ENCODE measurements around the gene MAGOHB.
"Not testable (repeated sequence)": the region's sequence is repeated elsewhere in the genome, so short reads cannot be mapped to it uniquely, and the experiment has no call there.

MAGOHB gene

GRCh38 chr12:10584415-10584814 is 29.0 kb downstream of the MAGOHB start:
- Histone ChIP-seq H3K9me3 (ENCODE audit: control insufficient read depth in 1 of 2, low read length in 2 of 2) (no peaks in the 10 kb centered on the region), H3K27me3 (ENCODE audit: control insufficient read depth in 1 of 2, insufficient read depth in 2 of 2, low read length in 2 of 2) (no peaks in the 10 kb centered on the region), H3K36me3 (ENCODE audit: control insufficient read depth in 1 of 2, insufficient read depth in 2 of 2, low read length in 2 of 2) (peaks cover 0 to 6% of the 10 kb centered on the region in 2 donors), H3K9ac (ENCODE audit: low read depth in 1 of 2, low read length in 2 of 2) (no peak overlapping the region), H3K27ac (ENCODE audit: low read depth, low read length) (no peak overlapping the region), H3K4me1 (ENCODE audit: control insufficient read depth in 1 of 2, insufficient read depth in 2 of 2, low read length in 2 of 2) (no peaks in the 10 kb centered on the region), H3K4me3 (ENCODE audit: low read depth in 1 of 2, low read length in 2 of 2) (no peak overlapping the region)

DNA sequence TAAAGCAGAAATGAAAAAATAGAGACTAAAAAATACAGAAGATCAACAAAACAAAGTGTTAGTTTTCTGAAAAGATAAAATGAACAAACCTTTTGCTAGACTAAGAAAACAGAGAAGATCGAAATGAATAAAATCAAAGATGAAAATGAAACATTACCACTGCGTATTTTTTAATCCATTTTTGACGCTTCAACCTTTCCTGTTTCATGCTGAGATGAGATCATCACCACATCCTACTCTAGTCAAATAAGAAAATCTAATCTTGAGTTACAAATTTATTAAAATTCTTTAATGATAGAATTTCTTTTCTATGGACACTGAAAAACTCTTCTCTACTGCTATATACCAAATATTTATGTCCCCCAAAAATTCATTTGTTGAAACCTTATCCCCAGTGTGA is 30.7 kb downstream of the MAGOHB start:
- Histone ChIP-seq H3K4me1 (ENCODE audit: control insufficient read depth in 1 of 2, insufficient read depth in 2 of 2, low read length in 2 of 2) (no peaks in the 10 kb centered on the region), H3K4me3 (ENCODE audit: low read depth in 1 of 2, low read length in 2 of 2) (no peak overlapping the region), H3K36me3 (ENCODE audit: control insufficient read depth in 1 of 2, insufficient read depth in 2 of 2, low read length in 2 of 2) (peaks cover 0 to 6% of the 10 kb centered on the region in 2 donors), H3K9ac (ENCODE audit: low read depth in 1 of 2, low read length in 2 of 2) (no peak overlapping the region), H3K27ac (ENCODE audit: low read depth, low read length) (no peak overlapping the region), H3K27me3 (ENCODE audit: control insufficient read depth in 1 of 2, insufficient read depth in 2 of 2, low read length in 2 of 2) (no peaks in the 10 kb centered on the region), H3K9me3 (ENCODE audit: control insufficient read depth in 1 of 2, low read length in 2 of 2) (no peaks in the 10 kb centered on the region)

DNA sequence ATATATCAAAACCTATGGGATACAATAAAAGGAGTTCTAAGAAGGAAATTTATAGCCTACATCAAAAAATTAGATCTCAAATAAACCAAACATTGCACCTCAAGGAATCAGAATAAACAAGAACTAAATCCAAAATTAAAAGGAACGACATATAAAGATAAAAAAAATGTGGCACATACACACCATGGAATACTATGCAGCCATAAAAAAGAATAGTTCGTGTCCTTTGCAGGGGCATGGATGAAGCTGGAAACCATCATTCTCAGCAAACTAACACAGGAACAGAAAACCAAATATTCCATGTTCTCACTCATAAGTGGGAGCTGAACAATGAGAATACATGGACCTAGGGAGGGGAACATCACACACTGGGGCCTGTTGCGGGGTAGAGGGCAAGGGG is 31.3 kb downstream of the MAGOHB start:
- H3K4me3 ChIP-seq (ENCODE audit: low read depth in 1 of 2, low read length in 2 of 2); H3K9ac ChIP-seq (ENCODE audit: low read depth in 1 of 2, low read length in 2 of 2); H3K4me1 ChIP-seq (ENCODE audit: control insufficient read depth in 1 of 2, insufficient read depth in 2 of 2, low read length in 2 of 2); H3K9me3 ChIP-seq (ENCODE audit: control insufficient read depth in 1 of 2, low read length in 2 of 2); H3K27ac ChIP-seq (ENCODE audit: low read depth, low read length); H3K36me3 ChIP-seq (ENCODE audit: control insufficient read depth in 1 of 2, insufficient read depth in 2 of 2, low read length in 2 of 2); H3K27me3 ChIP-seq (ENCODE audit: control insufficient read depth in 1 of 2, insufficient read depth in 2 of 2, low read length in 2 of 2): not testable (repeated sequence)

DNA sequence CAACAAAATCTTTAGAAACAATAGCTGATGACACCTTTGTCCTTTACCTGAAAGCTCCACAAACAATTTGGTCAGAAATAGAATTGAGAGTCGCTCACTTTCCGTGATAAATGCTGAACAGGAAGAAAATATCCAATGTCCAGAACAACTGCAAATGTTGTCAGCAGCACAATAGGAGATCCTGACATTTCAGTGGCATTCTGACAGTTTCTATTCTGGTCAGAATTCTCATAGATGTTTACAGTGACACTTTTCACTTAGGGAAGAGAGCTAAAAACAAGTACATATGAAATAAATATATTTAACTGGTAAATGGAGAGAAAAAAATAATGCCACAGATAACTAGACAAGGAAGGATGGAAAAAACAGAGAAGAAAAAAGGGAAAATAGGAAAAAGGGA is 39.1 kb downstream of the MAGOHB start:
- no peaks in the 10 kb centered on the region for H3K36me3 ChIP-seq (ENCODE audit: control insufficient read depth in 1 of 2, insufficient read depth in 2 of 2, low read length in 2 of 2)
- no peak overlapping the region for H3K9ac ChIP-seq (ENCODE audit: low read depth in 1 of 2, low read length in 2 of 2)
- no peak overlapping the region for H3K4me3 ChIP-seq (ENCODE audit: low read depth in 1 of 2, low read length in 2 of 2)
- H3K9me3 ChIP-seq (ENCODE audit: control insufficient read depth in 1 of 2, low read length in 2 of 2): no peaks in the 10 kb centered on the region
- H3K27me3 ChIP-seq (ENCODE audit: control insufficient read depth in 1 of 2, insufficient read depth in 2 of 2, low read length in 2 of 2): no peaks in the 10 kb centered on the region
- no peak overlapping the region for H3K27ac ChIP-seq (ENCODE audit: low read depth, low read length)
- no peaks in the 10 kb centered on the region for H3K4me1 ChIP-seq (ENCODE audit: control insufficient read depth in 1 of 2, insufficient read depth in 2 of 2, low read length in 2 of 2)

- not testable (repeated sequence) for H3K27ac ChIP-seq (ENCODE audit: low read depth, low read length); H3K9ac ChIP-seq (ENCODE audit: low read depth in 1 of 2, low read length in 2 of 2); H3K4me1 ChIP-seq (ENCODE audit: control insufficient read depth in 1 of 2, insufficient read depth in 2 of 2, low read length in 2 of 2); H3K4me3 ChIP-seq (ENCODE audit: low read depth in 1 of 2, low read length in 2 of 2); H3K9me3 ChIP-seq (ENCODE audit: control insufficient read depth in 1 of 2, low read length in 2 of 2); H3K27me3 ChIP-seq (ENCODE audit: control insufficient read depth in 1 of 2, insufficient read depth in 2 of 2, low read length in 2 of 2); H3K36me3 ChIP-seq (ENCODE audit: control insufficient read depth in 1 of 2, insufficient read depth in 2 of 2, low read length in 2 of 2)
Observed at GRCh38 chr12:10572021-10572490, 41.4 kb downstream of the MAGOHB start.

- Histone ChIP-seq H3K36me3 (ENCODE audit: control insufficient read depth in 1 of 2, insufficient read depth in 2 of 2, low read length in 2 of 2) (no peaks in the 10 kb centered on the region), H3K4me1 (ENCODE audit: control insufficient read depth in 1 of 2, insufficient read depth in 2 of 2, low read length in 2 of 2) (no peaks in the 10 kb centered on the region), H3K4me3 (ENCODE audit: low read depth in 1 of 2, low read length in 2 of 2) (no peak overlapping the region), H3K27me3 (ENCODE audit: control insufficient read depth in 1 of 2, insufficient read depth in 2 of 2, low read length in 2 of 2) (no peaks in the 10 kb centered on the region), H3K9me3 (ENCODE audit: control insufficient read depth in 1 of 2, low read length in 2 of 2) (no peaks in the 10 kb centered on the region), H3K9ac (ENCODE audit: low read depth in 1 of 2, low read length in 2 of 2) (no peak overlapping the region), H3K27ac (ENCODE audit: low read depth, low read length) (no peak overlapping the region)
Observed at GRCh38 chr12:10571141-10571540, 42.3 kb downstream of the MAGOHB start.

DNA sequence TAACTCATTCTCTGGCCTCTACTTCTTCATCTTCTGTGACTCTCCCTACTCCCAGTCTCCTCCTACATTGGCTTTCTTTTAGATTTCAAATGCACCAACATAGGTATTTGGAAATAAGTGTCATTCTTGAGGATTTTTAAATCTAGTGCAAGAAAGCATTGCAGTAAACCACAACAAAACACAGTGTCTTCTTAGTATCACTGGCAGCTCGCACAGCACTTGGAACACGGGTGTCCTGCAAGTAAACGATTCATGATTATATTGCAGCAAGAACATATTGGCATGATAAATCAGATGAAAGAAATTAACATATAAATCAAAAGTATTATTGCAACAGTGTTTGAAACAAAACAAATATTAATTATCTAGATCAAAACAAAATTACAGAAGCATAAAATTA is 45.6 kb downstream of the MAGOHB start:
- Histone ChIP-seq H3K9ac (ENCODE audit: low read depth in 1 of 2, low read length in 2 of 2) (no peak overlapping the region), H3K9me3 (ENCODE audit: control insufficient read depth in 1 of 2, low read length in 2 of 2) (no peaks in the 10 kb centered on the region), H3K36me3 (ENCODE audit: control insufficient read depth in 1 of 2, insufficient read depth in 2 of 2, low read length in 2 of 2) (no peaks in the 10 kb centered on the region), H3K4me3 (ENCODE audit: low read depth in 1 of 2, low read length in 2 of 2) (no peak overlapping the region), H3K27me3 (ENCODE audit: control insufficient read depth in 1 of 2, insufficient read depth in 2 of 2, low read length in 2 of 2) (no peaks in the 10 kb centered on the region), H3K4me1 (ENCODE audit: control insufficient read depth in 1 of 2, insufficient read depth in 2 of 2, low read length in 2 of 2) (no peaks in the 10 kb centered on the region), H3K27ac (ENCODE audit: low read depth, low read length) (no peak overlapping the region)

- Histone ChIP-seq H3K27ac (ENCODE audit: low read depth, low read length) (no peak overlapping the region), H3K4me1 (ENCODE audit: control insufficient read depth in 1 of 2, insufficient read depth in 2 of 2, low read length in 2 of 2) (no peaks in the 10 kb centered on the region), H3K27me3 (ENCODE audit: control insufficient read depth in 1 of 2, insufficient read depth in 2 of 2, low read length in 2 of 2) (no peaks in the 10 kb centered on the region)
Observed at GRCh38 chr12:10563966-10564365, 49.4 kb downstream of the MAGOHB start.

DNA sequence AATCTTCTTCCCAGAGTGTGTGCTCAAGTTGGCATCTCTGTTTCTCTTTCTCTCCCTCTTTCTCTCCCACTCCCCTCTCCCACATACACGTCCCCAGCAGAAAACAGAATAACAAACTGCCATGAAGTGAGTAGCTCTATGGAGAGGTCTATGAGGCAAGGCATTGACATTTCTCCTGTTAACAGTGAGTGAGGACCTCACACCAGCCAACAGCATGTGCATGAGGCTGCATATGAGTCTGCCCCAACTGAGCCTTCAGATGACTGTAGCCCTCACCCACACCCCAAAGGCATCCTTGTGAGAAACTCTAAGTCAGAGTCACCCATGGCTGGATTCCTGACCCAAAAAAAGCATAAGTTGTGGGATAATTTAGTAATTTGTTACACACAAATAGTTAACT is 50.4 kb downstream of the MAGOHB start:
- Histone ChIP-seq H3K9me3 (ENCODE audit: control insufficient read depth in 1 of 2, low read length in 2 of 2) (no peaks in the 10 kb centered on the region), H3K36me3 (ENCODE audit: control insufficient read depth in 1 of 2, insufficient read depth in 2 of 2, low read length in 2 of 2) (no peaks in the 10 kb centered on the region), H3K4me3 (ENCODE audit: low read depth in 1 of 2, low read length in 2 of 2) (no peak overlapping the region), H3K9ac (ENCODE audit: low read depth in 1 of 2, low read length in 2 of 2) (no peak overlapping the region), H3K27ac (ENCODE audit: low read depth, low read length) (no peak overlapping the region), H3K4me1 (ENCODE audit: control insufficient read depth in 1 of 2, insufficient read depth in 2 of 2, low read length in 2 of 2) (no peaks in the 10 kb centered on the region), H3K27me3 (ENCODE audit: control insufficient read depth in 1 of 2, insufficient read depth in 2 of 2, low read length in 2 of 2) (no peaks in the 10 kb centered on the region)

More at GRCh38 chr12:10563966-10564365, 49.4 kb downstream of the MAGOHB start:
- no peaks in the 10 kb centered on the region for H3K9me3 ChIP-seq (ENCODE audit: control insufficient read depth in 1 of 2, low read length in 2 of 2)
- H3K4me3 ChIP-seq (ENCODE audit: low read depth in 1 of 2, low read length in 2 of 2): no peak overlapping the region
- no peak overlapping the region for H3K9ac ChIP-seq (ENCODE audit: low read depth in 1 of 2, low read length in 2 of 2)
- no peaks in the 10 kb centered on the region for H3K36me3 ChIP-seq (ENCODE audit: control insufficient read depth in 1 of 2, insufficient read depth in 2 of 2, low read length in 2 of 2)

DNA sequence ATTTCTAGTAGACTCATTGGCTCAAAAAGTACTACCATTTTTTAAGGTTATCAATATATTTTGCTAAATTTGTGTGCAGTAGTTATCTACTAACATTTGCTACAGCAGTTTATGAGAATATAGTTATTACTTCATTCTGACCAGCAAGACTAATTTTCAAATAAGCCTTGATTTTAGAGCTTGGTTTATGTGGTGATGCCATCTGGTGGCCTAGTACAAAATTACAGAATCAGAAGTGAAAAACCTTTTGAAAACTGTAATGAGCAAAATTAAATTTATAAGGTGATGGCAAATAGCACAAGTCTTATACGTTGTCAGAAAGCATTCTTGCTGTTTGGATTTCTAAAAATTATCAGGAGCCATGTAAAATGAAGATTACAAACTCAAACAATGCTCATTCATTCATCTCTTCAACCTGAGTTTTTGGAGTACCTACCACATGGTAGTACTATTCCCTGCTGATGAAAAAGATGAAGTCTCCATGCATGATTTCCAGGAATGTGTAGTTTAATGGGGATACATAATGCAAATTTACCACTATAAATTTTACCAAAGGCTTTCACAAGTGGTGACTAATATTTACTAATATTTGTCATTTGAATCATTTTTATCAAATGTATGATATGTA is 51.0 kb downstream of the MAGOHB start:
- Histone ChIP-seq H3K27ac (ENCODE audit: low read depth, low read length) (no peak overlapping the region), H3K27me3 (ENCODE audit: control insufficient read depth in 1 of 2, insufficient read depth in 2 of 2, low read length in 2 of 2) (no peaks in the 10 kb centered on the region)

GRCh38 chr12:10559244-10559643 is 54.2 kb downstream of the MAGOHB start:
- no peak overlapping the region for H3K9ac ChIP-seq (ENCODE audit: low read depth in 1 of 2, low read length in 2 of 2)
- no peaks in the 10 kb centered on the region for H3K36me3 ChIP-seq (ENCODE audit: control insufficient read depth in 1 of 2, insufficient read depth in 2 of 2, low read length in 2 of 2)
- H3K4me3 ChIP-seq (ENCODE audit: low read depth in 1 of 2, low read length in 2 of 2): no peak overlapping the region
- H3K27me3 ChIP-seq (ENCODE audit: control insufficient read depth in 1 of 2, insufficient read depth in 2 of 2, low read length in 2 of 2): peaks cover 0 to 3% of the 10 kb centered on the region in 2 donors
- H3K27ac ChIP-seq (ENCODE audit: low read depth, low read length): no peak overlapping the region
- no peaks in the 10 kb centered on the region for H3K9me3 ChIP-seq (ENCODE audit: control insufficient read depth in 1 of 2, low read length in 2 of 2)
- no peaks in the 10 kb centered on the region for H3K4me1 ChIP-seq (ENCODE audit: control insufficient read depth in 1 of 2, insufficient read depth in 2 of 2, low read length in 2 of 2)

More for the DNA sequence above, 51.0 kb downstream of the MAGOHB start:
- no peak overlapping the region for H3K4me3 ChIP-seq (ENCODE audit: low read depth in 1 of 2, low read length in 2 of 2)
- H3K36me3 ChIP-seq (ENCODE audit: control insufficient read depth in 1 of 2, insufficient read depth in 2 of 2, low read length in 2 of 2): no peaks in the 10 kb centered on the region
- H3K9ac ChIP-seq (ENCODE audit: low read depth in 1 of 2, low read length in 2 of 2): no peak overlapping the region
- no peaks in the 10 kb centered on the region for H3K9me3 ChIP-seq (ENCODE audit: control insufficient read depth in 1 of 2, low read length in 2 of 2)
- no peaks in the 10 kb centered on the region for H3K4me1 ChIP-seq (ENCODE audit: control insufficient read depth in 1 of 2, insufficient read depth in 2 of 2, low read length in 2 of 2)

Data from duodenal mucosa (tissue), 2 donors.